HAP-1 (cell line): ENCODE measurements around the gene LAP3.
"Not testable (repeated sequence)": the region's sequence is repeated elsewhere in the genome, so short reads cannot be mapped to it uniquely, and the experiment has no call there.

Source experiments
- DNase-seq, 2 experiments: peaks; one replicate each; pipeline ENCODE4 v3.0.0-alpha.2; 2016 to 2020; ENCODE audit warnings: low spot score in 2 of 2
- H3K27me3 ChIP-seq: fragments of 250-450 bp; sonication (Bioruptor Pico); 2 replicates; pipeline ENCODE4 v1.5.1; 2020; ENCODE audit warnings: low read depth, mild to moderate bottlenecking, moderate library complexity
- H3K36me3 ChIP-seq: fragments of 250-450 bp; sonication (Bioruptor Pico); replicated peaks from 2 replicates; pipeline ENCODE4 v1.5.1; 2020; ENCODE audit warnings: mild to moderate bottlenecking
- H3K4me1 ChIP-seq: fragments of 250-450 bp; sonication (Bioruptor Pico); 2 replicates; pipeline ENCODE4 v1.5.1; 2020; ENCODE audit warnings: mild to moderate bottlenecking
- H3K4me3 ChIP-seq: fragments of 250-450 bp; sonication (Bioruptor Pico); 2 replicates; pipeline ENCODE4 v1.5.1; 2020; ENCODE audit warnings: mild to moderate bottlenecking, moderate library complexity
- H3K9me3 ChIP-seq: fragments of 250-450 bp; sonication (Bioruptor Pico); 2 replicates; pipeline ENCODE4 v1.5.1; 2020; ENCODE audit warnings: mild to moderate bottlenecking, moderate library complexity
- in situ Hi-C: fragments of 300-500 bp; cut with MboI; formaldehyde crosslinking; loops from 3 replicates; pipeline ENCODE4 v1.14.3; 2020; ENCODE audit warnings: low sequenced_read_pairs, inconsistent platforms, mixed read lengths

Gene LAP3

DNA sequence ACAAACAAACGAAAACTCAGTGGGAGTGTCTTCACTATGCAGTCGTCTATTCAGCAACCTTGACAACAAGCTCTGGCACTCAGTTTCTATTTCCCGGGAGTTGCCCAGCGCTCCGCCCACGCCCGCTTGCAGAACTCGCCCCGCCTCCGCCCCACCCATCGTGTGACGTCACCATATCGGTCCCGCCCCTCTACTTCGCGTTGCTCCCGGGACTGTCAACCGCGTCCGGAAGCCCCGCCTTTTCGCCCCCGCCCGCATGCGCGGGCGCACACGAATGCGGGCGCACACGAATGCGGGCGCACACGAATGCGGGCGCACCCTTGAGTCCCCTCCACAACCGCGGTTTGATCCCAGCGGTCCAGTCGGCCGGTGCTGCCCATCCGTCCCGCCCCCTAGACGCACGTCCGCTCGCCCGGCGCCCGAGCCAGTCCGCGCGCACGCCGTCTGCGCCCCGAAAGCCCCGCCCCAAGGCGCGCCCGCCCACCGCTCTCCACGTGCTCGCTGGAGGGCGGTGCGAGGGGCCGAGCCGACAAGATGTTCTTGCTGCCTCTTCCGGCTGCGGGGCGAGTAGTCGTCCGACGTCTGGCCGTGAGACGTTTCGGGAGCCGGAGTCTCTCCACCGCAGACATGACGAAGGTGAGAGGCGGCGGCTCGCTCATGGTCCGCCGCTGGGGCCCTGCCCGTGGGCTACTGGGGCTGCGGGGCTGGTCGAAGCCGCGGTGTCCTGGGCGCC lies at the start of gene LAP3:
Gene LAP3, plus strand, starts transcription at position 267 of the 733 bp plus-strand sequence. Its CDS starts 268 bp downstream, at position 535.
- in situ Hi-C loops = loop anchor here (25.0 kb wide), 1 partner anchor 235 kb away; the partner anchor contains the start of genes DCAF16 and NCAPG
- no peaks in the 10 kb centered on the region for H3K27me3 ChIP-seq
- peak; percentile 98 to 99 for DNase-seq
- H3K36me3 ChIP-seq = peaks cover 20% of the 10 kb centered on the region
- 0 out of 2 replicates have a peak, but pooled peaks cover 6% of the 10 kb centered on the region for H3K9me3 ChIP-seq
- peaks cover 13% of the 10 kb centered on the region for H3K4me1 ChIP-seq
- H3K4me3 ChIP-seq = peak within 1 kb of the TSS; percentile 54

DNA sequence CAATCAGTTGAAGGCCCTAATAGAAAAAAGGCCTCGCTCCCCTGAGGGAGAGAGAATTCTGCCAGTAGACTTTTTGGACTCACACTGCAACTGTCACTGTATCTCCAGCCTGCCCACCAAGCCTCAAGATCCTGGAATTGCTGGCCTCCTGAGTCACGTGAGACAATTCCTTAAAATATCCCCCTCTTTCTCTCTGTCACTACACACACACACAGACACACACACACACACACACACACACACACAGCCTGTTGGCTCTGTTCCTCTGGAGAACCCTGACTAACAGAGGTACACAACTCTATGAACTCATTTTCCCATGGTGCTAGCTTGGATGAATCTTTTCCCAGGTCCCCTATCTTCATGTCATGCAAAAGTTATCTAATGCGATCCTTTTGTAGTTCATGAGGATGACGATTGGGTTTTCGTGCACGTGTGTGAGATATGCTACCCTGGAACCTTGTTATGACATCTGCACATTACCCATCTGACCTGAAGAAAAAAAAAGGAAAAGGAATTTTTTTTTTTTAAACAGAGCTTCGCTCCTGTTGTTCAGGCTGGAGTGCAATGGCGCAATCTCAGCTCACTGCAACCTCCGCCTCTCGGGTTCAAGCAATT lies 48.3 kb upstream of the LAP3 start:
- H3K9me3 ChIP-seq = no peaks in the 10 kb centered on the region
- no peaks in the 10 kb centered on the region for H3K27me3 ChIP-seq
- H3K4me3 ChIP-seq = no peak overlapping the region
- in situ Hi-C loops = loop anchor here (25.0 kb wide), 1 partner anchor 1059 kb away; no protein-coding TSS in a partner anchor
- H3K36me3 ChIP-seq = no peaks in the 10 kb centered on the region
- DNase-seq = no peak
- H3K4me1 ChIP-seq = no peaks in the 10 kb centered on the region

- Histone ChIP-seq H3K4me1 (no peaks in the 10 kb centered on the region; the same call in 1 of the 2 replicates), H3K36me3 (no peaks in the 10 kb centered on the region), H3K4me3 (no peak overlapping the region), H3K9me3 (0 out of 2 replicates have a peak, but pooled peaks cover 4% of the 10 kb centered on the region), H3K27me3 (no peaks in the 10 kb centered on the region)
- in situ Hi-C loops = loop anchor here (25.0 kb wide), 1 partner anchor 1056 kb away; no protein-coding TSS in a partner anchor
- no peak for DNase-seq
These were observed 45.3 kb upstream of the LAP3 start for GRCh38 chr4:17531538-17532285.

DNA sequence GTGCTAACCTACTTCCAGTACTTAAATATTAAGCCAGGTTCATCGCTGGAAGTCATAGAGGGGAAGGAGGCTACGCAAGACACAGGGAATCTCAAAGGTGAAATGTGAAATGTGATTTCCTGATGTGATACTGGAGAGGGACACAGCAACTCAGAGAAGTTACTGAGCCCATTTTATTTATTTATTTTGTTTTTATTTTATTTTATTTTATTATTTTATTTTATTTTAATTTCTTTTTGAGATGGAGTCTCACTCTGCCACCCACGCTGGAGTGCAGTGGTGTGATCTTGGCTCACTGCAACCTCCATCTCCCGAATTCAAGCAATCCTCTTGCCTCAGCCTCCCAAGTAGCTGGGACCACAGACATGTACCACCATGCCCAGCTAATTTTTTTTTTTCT lies 42.3 kb upstream of the LAP3 start:
- DNase-seq = no peak
- H3K4me1 ChIP-seq = no peaks in the 10 kb centered on the region; the same call in 1 of the 2 replicates
- in situ Hi-C loops = loop anchor here (25.0 kb wide), 1 partner anchor 1053 kb away; no protein-coding TSS in a partner anchor
- no peak overlapping the region for H3K4me3 ChIP-seq
- H3K9me3 ChIP-seq = 0 out of 2 replicates have a peak, but pooled peaks cover 4% of the 10 kb centered on the region
- no peaks in the 10 kb centered on the region for H3K27me3 ChIP-seq
- no peaks in the 10 kb centered on the region for H3K36me3 ChIP-seq

GRCh38 chr4:17535242-17535641 lies 41.8 kb upstream of the LAP3 start:
- no peak for DNase-seq
- Histone ChIP-seq H3K9me3 (0 out of 2 replicates have a peak, but pooled peaks cover 4% of the 10 kb centered on the region), H3K36me3 (no peaks in the 10 kb centered on the region), H3K4me3 (no peak overlapping the region), H3K4me1 (no peaks in the 10 kb centered on the region; the same call in 1 of the 2 replicates), H3K27me3 (no peaks in the 10 kb centered on the region)
- in situ Hi-C loops = loop anchor here (25.0 kb wide), 1 partner anchor 1052 kb away; no protein-coding TSS in a partner anchor

- no peaks in the 10 kb centered on the region; the same call in 1 of the 2 replicates for H3K4me1 ChIP-seq
- no peaks in the 10 kb centered on the region for H3K36me3 ChIP-seq
- H3K27me3 ChIP-seq = no peaks in the 10 kb centered on the region
- DNase-seq = peak in 1 of 2 experiments; percentile 32
- in situ Hi-C loops = loop anchor here (25.0 kb wide), 1 partner anchor 1051 kb away; no protein-coding TSS in a partner anchor
- H3K9me3 ChIP-seq = 0 out of 2 replicates have a peak, but pooled peaks cover 4% of the 10 kb centered on the region
- H3K4me3 ChIP-seq = no peak overlapping the region
These were observed 41.1 kb upstream of the LAP3 start for GRCh38 chr4:17535906-17536305.

GRCh38 chr4:17537060-17537459 lies 39.9 kb upstream of the LAP3 start:
- not testable (repeated sequence) for H3K9me3 ChIP-seq, DNase-seq, H3K36me3 ChIP-seq, H3K4me3 ChIP-seq, H3K4me1 ChIP-seq, H3K27me3 ChIP-seq
- in situ Hi-C loops = loop anchor here (25.0 kb wide), 1 partner anchor 1050 kb away; no protein-coding TSS in a partner anchor

GRCh38 chr4:17544205-17544604 lies 32.8 kb upstream of the LAP3 start:
- H3K4me3 ChIP-seq = no peak overlapping the region
- in situ Hi-C loops = loop anchor here (25.0 kb wide), 1 partner anchor 1043 kb away; no protein-coding TSS in a partner anchor
- no peaks in the 10 kb centered on the region for H3K36me3 ChIP-seq
- peak; percentile 25 to 56 for DNase-seq
- H3K27me3 ChIP-seq = peaks cover 3% of the 10 kb centered on the region; the same call in 1 of the 2 replicates
- H3K9me3 ChIP-seq = no peaks in the 10 kb centered on the region
- peaks cover 5% of the 10 kb centered on the region for H3K4me1 ChIP-seq

DNA sequence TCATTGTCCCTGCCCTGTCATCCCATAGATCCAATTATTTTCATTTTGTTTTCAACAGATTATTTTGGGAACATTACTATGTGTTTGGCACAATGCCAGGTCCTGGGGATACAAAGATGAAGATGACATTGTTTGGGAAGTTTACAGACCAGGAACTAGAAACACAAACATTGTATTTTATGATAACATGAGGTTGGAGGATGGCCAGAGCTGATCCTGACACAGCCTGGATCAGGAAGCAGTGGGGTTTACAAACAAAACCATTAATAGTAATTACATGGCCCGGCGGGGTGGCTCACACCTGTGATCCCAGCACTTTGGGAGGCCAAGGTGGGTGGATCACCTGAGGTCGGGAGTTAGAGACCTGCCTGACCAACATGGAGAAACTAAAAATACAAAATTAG lies 32.2 kb upstream of the LAP3 start:
- peaks cover 5% of the 10 kb centered on the region for H3K4me1 ChIP-seq
- peaks cover 3% of the 10 kb centered on the region; the same call in 1 of the 2 replicates for H3K27me3 ChIP-seq
- H3K4me3 ChIP-seq = no peak overlapping the region
- H3K9me3 ChIP-seq = no peaks in the 10 kb centered on the region
- in situ Hi-C loops = loop anchor here (25.0 kb wide), 1 partner anchor 1042 kb away; no protein-coding TSS in a partner anchor
- H3K36me3 ChIP-seq = no peaks in the 10 kb centered on the region
- no peak for DNase-seq

DNA sequence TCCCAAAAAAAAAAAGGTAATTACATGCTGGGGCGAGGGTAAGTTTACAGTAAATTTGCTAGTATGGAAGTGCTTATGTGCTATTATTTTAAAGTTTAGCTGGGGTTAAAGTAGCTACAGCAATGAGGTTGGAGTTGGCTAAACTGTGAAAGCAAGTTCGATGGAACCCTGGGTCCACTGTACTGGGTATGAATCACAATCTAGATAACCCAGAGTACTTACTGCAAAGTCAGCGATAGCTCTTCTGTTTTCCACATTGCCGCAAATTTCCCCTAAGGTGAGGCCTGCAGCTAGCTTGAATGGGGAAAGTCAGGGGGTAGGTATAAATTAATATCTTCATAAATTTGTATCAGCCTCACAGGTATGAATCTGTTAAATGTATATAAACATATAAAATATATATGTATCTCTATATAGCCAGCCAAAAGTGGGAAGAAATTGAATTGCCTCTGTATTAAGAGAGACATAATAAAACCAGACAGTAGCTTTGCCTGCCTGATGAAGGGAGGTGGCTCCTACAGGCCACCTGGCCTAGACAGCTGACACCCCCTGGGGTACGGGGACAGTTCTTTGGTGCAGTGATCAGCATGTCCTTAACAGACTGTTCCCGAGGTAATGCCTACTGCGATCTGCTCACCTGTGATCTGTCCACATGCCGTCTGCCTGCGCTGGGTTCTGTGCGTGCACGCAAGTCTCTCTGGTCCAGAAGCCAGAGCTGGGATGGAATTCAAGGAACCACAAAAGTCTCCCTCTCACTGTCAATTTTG lies 31.4 kb upstream of the LAP3 start:
- H3K4me1 ChIP-seq = peaks cover 5% of the 10 kb centered on the region
- no peak for DNase-seq
- in situ Hi-C loops = loop anchor here (25.0 kb wide), 1 partner anchor 1042 kb away; no protein-coding TSS in a partner anchor
- no peaks in the 10 kb centered on the region for H3K36me3 ChIP-seq
- H3K9me3 ChIP-seq = no peaks in the 10 kb centered on the region
- H3K4me3 ChIP-seq = no peak overlapping the region
- peaks cover 3% of the 10 kb centered on the region; the same call in 1 of the 2 replicates for H3K27me3 ChIP-seq

- H3K4me1 ChIP-seq = peaks cover 5% of the 10 kb centered on the region
- in situ Hi-C loops = loop anchor here (25.0 kb wide), 1 partner anchor 1041 kb away; no protein-coding TSS in a partner anchor
- peaks cover 3% of the 10 kb centered on the region; the same call in 1 of the 2 replicates for H3K27me3 ChIP-seq
- H3K4me3 ChIP-seq = no peak overlapping the region
- no peak for DNase-seq
- H3K9me3 ChIP-seq = no peaks in the 10 kb centered on the region
- no peaks in the 10 kb centered on the region for H3K36me3 ChIP-seq
These were observed 30.8 kb upstream of the LAP3 start for GRCh38 chr4:17546222-17546621.

GRCh38 chr4:17546678-17547077 lies 30.3 kb upstream of the LAP3 start:
- H3K4me1 ChIP-seq = peaks cover 5% of the 10 kb centered on the region
- no peak for DNase-seq
- no peaks in the 10 kb centered on the region for H3K9me3 ChIP-seq
- H3K36me3 ChIP-seq = no peaks in the 10 kb centered on the region
- in situ Hi-C loops = loop anchor here (25.0 kb wide), 1 partner anchor 1041 kb away; no protein-coding TSS in a partner anchor
- peaks cover 3% of the 10 kb centered on the region; the same call in 1 of the 2 replicates for H3K27me3 ChIP-seq
- H3K4me3 ChIP-seq = no peak overlapping the region
